ENCODE results near the gene GPR171.

GPR171 gene

GRCh38 chr3:151197228-151197627 is 5.8 kb downstream of the GPR171 start:
- Histone ChIP-seq H3K9me3 (no peaks in the 10 kb centered on the region), H3K4me1 (no peaks in the 10 kb centered on the region), H3K4me3 (no peak overlapping the region), H3K27ac (no peak overlapping the region), H3K36me3 (no peaks in the 10 kb centered on the region), H3K27me3 (no peaks in the 10 kb centered on the region)
- DNase-seq = no peak
- intact Hi-C loops (cut with DNase I; ENCODE audit: low total_unique reads) = no loop called here
- no peak for TF ChIP-seq CTCF (IDR thresholded peaks at IDR 0.05)

GRCh38 chr3:151196434-151196833 is 6.6 kb downstream of the GPR171 start:
- no peak for TF ChIP-seq CTCF (IDR thresholded peaks at IDR 0.05)
- no peak for DNase-seq
- Histone ChIP-seq H3K27ac (no peak overlapping the region), H3K9me3 (no peaks in the 10 kb centered on the region), H3K4me3 (no peak overlapping the region), H3K27me3 (no peaks in the 10 kb centered on the region), H3K4me1 (no peaks in the 10 kb centered on the region), H3K36me3 (no peaks in the 10 kb centered on the region)
- intact Hi-C loops (cut with DNase I; ENCODE audit: low total_unique reads) = no loop called here

DNA sequence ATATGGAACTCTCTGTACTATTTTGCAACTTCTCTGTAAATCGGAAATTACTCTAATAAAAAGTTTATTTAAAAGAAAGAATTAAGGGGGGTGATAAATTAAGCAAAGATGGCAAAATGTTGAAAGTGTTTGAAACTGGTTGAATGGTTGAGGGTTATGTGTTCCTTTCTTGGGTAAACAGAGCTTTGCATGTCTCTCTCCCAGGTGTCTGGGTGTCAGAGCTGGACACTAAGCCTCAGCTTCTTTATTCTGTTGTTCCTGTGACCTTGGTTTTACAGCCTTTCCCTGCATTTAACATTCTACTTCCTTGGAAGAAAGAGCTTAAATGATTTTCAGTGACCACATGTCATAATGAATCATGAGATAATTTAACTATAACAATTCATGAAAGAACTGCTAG is 7.2 kb downstream of the GPR171 start:
- no peaks in the 10 kb centered on the region for H3K36me3 ChIP-seq
- H3K27ac ChIP-seq = no peak overlapping the region
- H3K4me1 ChIP-seq = no peaks in the 10 kb centered on the region
- DNase-seq = no peak
- intact Hi-C loops (cut with DNase I; ENCODE audit: low total_unique reads) = no loop called here
- no peak overlapping the region for H3K4me3 ChIP-seq
- no peaks in the 10 kb centered on the region for H3K9me3 ChIP-seq
- H3K27me3 ChIP-seq = no peaks in the 10 kb centered on the region
- no peak for TF ChIP-seq CTCF (IDR thresholded peaks at IDR 0.05)

DNA sequence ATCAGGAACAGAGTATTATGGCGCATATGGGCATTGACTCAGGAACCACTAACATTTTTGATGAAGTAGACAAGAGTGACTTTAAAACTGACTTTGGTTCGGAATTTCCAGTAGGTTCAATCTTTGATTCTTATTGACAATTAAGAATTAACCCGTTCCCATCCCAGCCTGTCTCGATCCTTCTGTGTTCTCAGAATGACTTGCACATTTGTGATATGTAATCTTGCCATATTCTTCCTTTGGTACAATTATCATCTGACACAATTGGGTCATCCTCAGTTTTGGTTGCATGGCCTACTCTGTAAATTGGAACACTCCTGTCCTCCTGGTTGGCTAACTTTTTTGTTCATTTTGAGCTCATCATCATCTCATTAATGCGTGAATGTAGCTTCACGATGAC is 10.5 kb downstream of the GPR171 start:
- Histone ChIP-seq H3K36me3 (no peaks in the 10 kb centered on the region), H3K9me3 (no peaks in the 10 kb centered on the region), H3K4me1 (no peaks in the 10 kb centered on the region), H3K27ac (no peak overlapping the region), H3K4me3 (no peak overlapping the region), H3K27me3 (no peaks in the 10 kb centered on the region)
- intact Hi-C loops (cut with DNase I; ENCODE audit: low total_unique reads) = no loop called here
- DNase-seq = no peak
- no peak for TF ChIP-seq CTCF (IDR thresholded peaks at IDR 0.05)

GRCh38 chr3:151191095-151191494 is 11.9 kb downstream of the GPR171 start:
- TF ChIP-seq CTCF (IDR thresholded peaks at IDR 0.05) = no peak
- H3K27ac ChIP-seq = no peak overlapping the region
- no peak for DNase-seq

GRCh38 chr3:151183265-151183671 is 19.7 kb downstream of the GPR171 start:
- H3K27ac ChIP-seq = no peak overlapping the region
- no peaks in the 10 kb centered on the region for H3K36me3 ChIP-seq
- H3K9me3 ChIP-seq = no peaks in the 10 kb centered on the region
- intact Hi-C loops (cut with DNase I; ENCODE audit: low total_unique reads) = no loop called here
- no peak for DNase-seq
- no peak for TF ChIP-seq CTCF (IDR thresholded peaks at IDR 0.05)
- no peak overlapping the region for H3K4me3 ChIP-seq
- no peaks in the 10 kb centered on the region for H3K27me3 ChIP-seq
- no peaks in the 10 kb centered on the region for H3K4me1 ChIP-seq

More at GRCh38 chr3:151191095-151191494, 11.9 kb downstream of the GPR171 start:
- no peak overlapping the region for H3K4me3 ChIP-seq
- H3K9me3 ChIP-seq = no peaks in the 10 kb centered on the region
- H3K27me3 ChIP-seq = no peaks in the 10 kb centered on the region
- intact Hi-C loops (cut with DNase I; ENCODE audit: low total_unique reads) = no loop called here
- no peaks in the 10 kb centered on the region for H3K4me1 ChIP-seq
- H3K36me3 ChIP-seq = no peaks in the 10 kb centered on the region
